Motor neuron (in vitro differentiated cells): ENCODE data around the gene EPHA2. TPM values are rescaled to one million over a fixed set of nuclear protein-coding genes. Genes with fewer than 3 reads are reported as not detected.
A peak's percentile ranks its signal among the peaks of the same experiment; 100 is the strongest.

Experiments
- ATAC-seq, 8 experiments: fragments of 200-7000 bp; cut with Tn5 transposase; replicated peaks in 6 of 8; 2 replicates each; pipeline ENCODE4 v1.8.0; 2021; ENCODE audit warnings: mild to moderate bottlenecking in 8 of 8, moderate library complexity in 8 of 8
- H3K27ac ChIP-seq, 2 donors: fragments of 250-450 bp; sonication (Bioruptor Pico); 2 replicates each; pipeline ENCODE4 v1.9.0; 2021; ENCODE audit warnings: antibody characterized with exemption in 2 of 2, mild to moderate bottlenecking in 2 of 2, moderate library complexity in 1 of 2
- H3K4me1 ChIP-seq, 2 donors: fragments of 250-450 bp; sonication (Bioruptor Pico); replicated peaks in 1 of 2; 2 replicates each; pipeline ENCODE4 v1.6.1; 2021; ENCODE audit warnings: antibody characterized with exemption in 2 of 2, mild to moderate bottlenecking in 2 of 2, moderate library complexity in 1 of 2
- H3K4me3 ChIP-seq, 5 donors: fragments of 250-450 bp; sonication (Bioruptor Pico); 2 replicates each; pipeline ENCODE4 v1.9.0; 2021; ENCODE audit warnings: antibody characterized with exemption in 5 of 5, mild to moderate bottlenecking in 5 of 5, moderate library complexity in 4 of 5
- WGBS, 10 experiments: fragments of 450-650 bp; shearing (Covaris generic); methylation state at CpG; one replicate each; pipeline ENCODE4 v1.0.0; 2022; 5-methylcytosine and 5-hydroxymethylcytosine counted together
- in situ Hi-C, 9 experiments: fragments of 400-800 bp; cut with MboI; loops; one replicate each; pipeline ENCODE4 v1.15.0; 2021; ENCODE audit warnings: low sequenced_read_pairs in 9 of 9, low pct_unique_long_range_greater_than_20kb in 2 of 9; ENCODE audit not compliant: unreplicated experiment in 9 of 9
- total RNA-seq, 8 experiments: library from RNA; unstranded; fragments of 300-600 nt; gene quantifications; 2 replicates each; pipeline versions ENCODE4 v1.2.3 to v1.2.4, GENCODE V29; 2022

Gene EPHA2
- total RNA-seq, 8 experiments from 2014 or later = 4.2 to 15.1 (median 7.3) TPM

- Histone ChIP-seq H3K4me1 (peaks cover 0 to 17% of the 10 kb centered on the region in 2 donors), H3K27ac (no peak overlapping the region), H3K4me3 (no peak overlapping the region)
- in situ Hi-C loops = loop anchor here in 6 of 9 experiments (25.0 kb wide), 2 partner anchors 95 to 245 kb away; no protein-coding TSS in a partner anchor
- ATAC-seq = peak in 3 of 8 experiments; percentile 24 to 51 (median 48)
- WGBS, 10 experiments = 43 to 93% (median 79%) methylated on average over 1 to 11 of the region's 18 CpGs; no CpG with 5 or more reads in 4 of the 10 experiments
These were observed 63.6 kb downstream of the EPHA2 start for GRCh38 chr1:16092097-16092922.

GRCh38 chr1:16091296-16091695 is 64.6 kb downstream of the EPHA2 start:
- no peak for ATAC-seq
- Histone ChIP-seq H3K27ac (no peak overlapping the region), H3K4me3 (no peak overlapping the region), H3K4me1 (peaks cover 0 to 17% of the 10 kb centered on the region in 2 donors)
- 40 to 90% (median 80%) methylated on average over 2 to 5 of the region's 8 CpGs; no CpG with 5 or more reads in 7 of the 10 experiments for WGBS, 10 experiments
- in situ Hi-C loops = loop anchor here in 6 of 9 experiments (25.0 kb wide), 2 partner anchors 96 to 246 kb away; no protein-coding TSS in a partner anchor

DNA sequence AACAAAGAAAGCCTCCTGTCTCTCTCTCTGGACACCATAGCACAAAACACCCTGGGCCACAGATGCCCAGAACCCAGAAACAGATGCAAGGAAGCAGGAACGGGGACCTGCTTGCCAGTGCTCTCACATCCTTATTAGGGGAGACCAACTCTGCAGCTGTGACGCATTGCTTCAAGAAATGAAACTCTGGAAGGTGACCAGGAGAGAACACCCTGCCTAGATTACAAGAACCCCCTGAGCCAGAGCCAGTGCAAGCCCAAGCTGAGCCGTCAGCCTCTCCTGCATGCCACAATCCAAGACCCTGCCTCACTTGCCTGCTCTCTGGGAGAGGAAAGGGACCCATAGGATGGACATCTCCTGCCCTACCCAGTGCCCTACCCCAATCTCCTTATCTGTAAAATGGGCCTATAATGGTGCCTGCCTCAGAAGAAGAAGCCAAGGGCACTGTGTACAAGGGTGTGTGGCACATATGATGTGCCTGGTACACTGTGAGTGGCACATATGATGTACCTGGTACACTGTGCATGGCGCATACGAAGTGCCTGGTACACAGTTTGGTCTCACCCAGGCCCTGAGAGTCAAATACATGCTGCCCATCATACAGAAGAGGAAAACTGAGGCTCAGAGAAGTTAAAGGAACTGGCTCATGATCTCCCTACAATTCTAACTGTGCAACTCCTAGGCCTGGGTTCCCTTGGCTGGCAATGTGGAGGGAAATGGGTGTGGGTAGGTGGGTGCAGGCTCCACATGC is 65.6 kb downstream of the EPHA2 start:
- Histone ChIP-seq H3K27ac (no peak overlapping the region), H3K4me1 (peaks cover 0 to 17% of the 10 kb centered on the region in 2 donors), H3K4me3 (no peak overlapping the region)
- no peak for ATAC-seq
- 20 to 100% (median 80%) methylated on average over 1 to 5 of the region's 5 CpGs; no CpG with 5 or more reads in 1 of the 10 experiments for WGBS, 10 experiments
- in situ Hi-C loops = loop anchor here in 6 of 9 experiments (25.0 kb wide), 2 partner anchors 97 to 247 kb away; no protein-coding TSS in a partner anchor

DNA sequence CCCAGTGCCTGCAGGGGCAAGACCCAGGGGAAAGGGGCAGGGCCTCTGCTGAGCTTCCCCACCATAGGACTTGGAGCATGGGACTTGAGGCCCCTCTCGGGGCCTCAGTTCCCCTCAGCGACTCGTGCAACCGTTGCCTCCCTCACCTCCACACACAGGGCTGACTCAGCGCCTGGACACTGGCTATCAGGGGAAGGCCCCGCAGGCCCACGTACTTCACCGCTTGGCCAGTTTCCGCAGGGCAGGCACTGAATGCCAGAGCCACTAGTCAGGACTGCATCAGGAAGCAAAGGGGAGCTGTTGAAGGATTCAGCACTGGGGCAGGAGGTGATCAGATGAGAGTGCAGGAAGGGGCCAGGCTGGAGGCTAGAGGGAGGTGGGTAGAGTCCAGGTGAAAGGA is 66.9 kb downstream of the EPHA2 start:
- Histone ChIP-seq H3K4me3 (no peak overlapping the region), H3K4me1 (peaks cover 0 to 17% of the 10 kb centered on the region in 2 donors), H3K27ac (no peak overlapping the region)
- WGBS, 10 experiments = 68 to 100% (median 88%) methylated on average over 2 to 6 of the region's 9 CpGs; no CpG with 5 or more reads in 6 of the 10 experiments
- in situ Hi-C loops = loop anchor here in 7 of 9 experiments (10.0 to 25.0 kb wide), 3 partner anchors 96 to 248 kb away; no protein-coding TSS in a partner anchor
- ATAC-seq = peak in 5 of 8 experiments; percentile 54 to 78 (median 63)

- H3K27ac ChIP-seq = no peak overlapping the region
- in situ Hi-C loops = loop anchor here in 7 of 9 experiments (10.0 to 25.0 kb wide), 3 partner anchors 96 to 249 kb away; no protein-coding TSS in a partner anchor
- ATAC-seq = peak in 3 of 8 experiments; percentile 4 to 8 (median 7)
These were observed 67.4 kb downstream of the EPHA2 start for GRCh38 chr1:16088351-16088911.

DNA sequence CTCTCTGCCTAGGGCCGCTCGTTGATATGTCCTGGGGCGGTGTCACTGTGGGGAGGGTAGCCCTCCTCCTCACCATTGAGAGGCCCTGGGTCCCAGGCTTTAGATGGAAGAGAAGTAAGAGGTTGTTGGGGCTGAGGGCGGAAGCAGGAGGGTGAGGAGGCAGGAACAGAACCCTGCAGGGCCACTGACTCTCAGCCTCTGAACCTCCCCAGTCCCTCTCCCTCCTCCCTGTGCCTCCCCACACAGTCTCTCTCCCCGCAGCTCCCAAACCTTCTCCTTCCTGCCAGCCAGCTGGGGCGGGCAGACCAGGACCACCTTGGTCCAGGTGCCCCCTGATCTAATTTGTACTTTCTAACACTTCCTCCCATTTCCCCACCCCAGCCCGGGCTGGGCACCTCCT is 68.1 kb downstream of the EPHA2 start:
- ATAC-seq = no peak
- Histone ChIP-seq H3K4me3 (no peak overlapping the region), H3K27ac (no peak overlapping the region), H3K4me1 (peaks cover 0 to 12% of the 10 kb centered on the region in 2 donors)
- in situ Hi-C loops = loop anchor here in 7 of 9 experiments (10.0 to 25.0 kb wide), 3 partner anchors 97 to 250 kb away; no protein-coding TSS in a partner anchor
- WGBS, 10 experiments = 40 to 100% (median 65%) methylated on average over 1 to 5 of the region's 7 CpGs; no CpG with 5 or more reads in 4 of the 10 experiments

More at GRCh38 chr1:16088351-16088911, 67.4 kb downstream of the EPHA2 start:
- no peak overlapping the region for H3K4me3 ChIP-seq
- H3K4me1 ChIP-seq = peaks cover 0 to 14% of the 10 kb centered on the region in 2 donors
- 80 to 100% (median 80%) methylated on average over 1 to 10 of the region's 17 CpGs; no CpG with 5 or more reads in 5 of the 10 experiments for WGBS, 10 experiments

GRCh38 chr1:16085522-16085921 is 70.3 kb downstream of the EPHA2 start:
- no peak for ATAC-seq
- in situ Hi-C loops = loop anchor here in 7 of 9 experiments (10.0 to 25.0 kb wide), 3 partner anchors 99 to 252 kb away; no protein-coding TSS in a partner anchor
- peaks cover 0 to 9% of the 10 kb centered on the region in 2 donors for H3K4me1 ChIP-seq
- no peak overlapping the region for H3K4me3 ChIP-seq
- 33 to 100% (median 68%) methylated on average over 1 to 5 of the region's 6 CpGs; no CpG with 5 or more reads in 3 of the 10 experiments for WGBS, 10 experiments
- no peak overlapping the region for H3K27ac ChIP-seq

DNA sequence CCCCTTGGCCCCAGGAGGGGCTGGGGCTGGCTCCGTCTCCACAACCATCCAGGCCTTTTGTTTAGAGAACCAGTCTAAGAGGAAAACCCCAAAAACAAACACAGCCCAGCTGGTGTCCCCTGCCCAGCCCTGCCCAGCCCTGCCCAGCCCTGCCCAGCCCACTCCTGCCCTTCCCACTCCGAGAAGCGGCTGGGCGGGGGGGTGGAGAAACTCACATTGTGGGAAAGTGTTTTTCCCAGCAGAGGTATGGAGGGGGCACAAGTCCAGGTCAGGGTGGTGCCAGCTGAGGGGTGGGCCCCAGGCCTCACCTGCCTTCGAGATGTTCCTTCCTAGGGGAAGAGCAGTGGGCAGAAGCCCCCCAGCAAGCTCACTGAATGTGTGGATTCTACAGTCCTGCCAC is 72.4 kb downstream of the EPHA2 start:
- in situ Hi-C loops = loop anchor here in 8 of 9 experiments (5.0 to 25.0 kb wide), 4 partner anchors 101 to 254 kb away; no protein-coding TSS in a partner anchor
- Histone ChIP-seq H3K4me1 (peaks cover 3 to 4% of the 10 kb centered on the region in 2 donors), H3K27ac (no peak overlapping the region), H3K4me3 (no peak overlapping the region)
- WGBS, 10 experiments = 75 to 100% (median 82%) methylated on average over 1 of the region's 5 CpGs; no CpG with 5 or more reads in 6 of the 10 experiments
- no peak for ATAC-seq

DNA sequence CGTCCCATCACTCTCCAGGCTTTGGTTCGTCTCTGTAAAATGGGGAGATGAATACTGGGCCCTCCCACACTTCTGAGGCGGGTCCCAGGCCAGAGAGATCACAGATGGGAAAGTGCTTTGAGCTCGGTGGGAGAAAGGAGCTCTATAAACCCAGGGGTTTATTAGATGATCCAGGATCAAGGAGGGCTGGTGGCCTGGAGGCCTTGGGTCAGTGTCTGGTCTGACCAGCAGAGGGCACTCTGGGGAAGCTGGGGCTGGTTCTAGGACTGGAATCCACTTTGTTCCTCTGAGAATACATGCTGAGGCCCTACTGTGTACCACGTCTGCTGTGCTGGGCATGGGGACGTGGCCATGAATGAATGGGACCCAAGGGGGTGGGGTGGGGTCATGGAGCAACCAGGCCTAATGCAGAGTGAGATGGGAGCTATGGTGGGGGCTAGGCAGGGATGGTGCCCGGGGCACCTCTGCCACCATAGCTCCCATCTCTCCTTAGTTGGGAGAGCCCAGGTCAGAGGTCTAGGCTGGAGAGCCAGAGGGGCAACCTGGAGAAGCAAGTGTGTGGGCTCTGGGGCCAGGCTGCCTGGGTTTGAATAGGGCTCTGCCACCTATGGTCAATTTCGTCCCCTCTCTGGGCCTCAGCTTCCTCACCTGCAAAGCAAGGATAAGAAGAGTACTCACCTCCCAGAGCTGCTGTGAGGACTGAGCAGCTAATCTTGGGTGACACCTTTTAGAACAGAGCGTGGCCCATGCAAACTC is 73.4 kb downstream of the EPHA2 start:
- H3K4me3 ChIP-seq = no peak overlapping the region
- H3K4me1 ChIP-seq = peaks cover 4 to 6% of the 10 kb centered on the region in 2 donors
- 80 to 100% (median 85%) methylated on average over 1 to 6 of the region's 9 CpGs; no CpG with 5 or more reads in 5 of the 10 experiments for WGBS, 10 experiments
- peak in 6 of 8 experiments; percentile 7 to 72 (median 40) for ATAC-seq
- H3K27ac ChIP-seq = no peak overlapping the region
- in situ Hi-C loops = loop anchor here in 8 of 9 experiments (5.0 to 25.0 kb wide), 4 partner anchors 102 to 255 kb away; no protein-coding TSS in a partner anchor

GRCh38 chr1:16081636-16082035 is 74.2 kb downstream of the EPHA2 start:
- 0 to 97% (median 92%) methylated on average over 1 to 7 of the region's 9 CpGs; no CpG with 5 or more reads in 3 of the 10 experiments for WGBS, 10 experiments
- no peak for ATAC-seq
- H3K4me3 ChIP-seq = no peak overlapping the region
- H3K27ac ChIP-seq = no peak overlapping the region
- in situ Hi-C loops = loop anchor here in 8 of 9 experiments (5.0 to 25.0 kb wide), 4 partner anchors 103 to 256 kb away; no protein-coding TSS in a partner anchor
- peaks cover 12 to 14% of the 10 kb centered on the region in 2 donors for H3K4me1 ChIP-seq

GRCh38 chr1:16080422-16081150 is 75.3 kb downstream of the EPHA2 start:
- H3K4me3 ChIP-seq = no peak overlapping the region
- H3K4me1 ChIP-seq = peaks cover 17 to 20% of the 10 kb centered on the region in 2 donors
- no peak for ATAC-seq
- in situ Hi-C loops = loop anchor here in 8 of 9 experiments (5.0 to 25.0 kb wide), 4 partner anchors 104 to 257 kb away; no protein-coding TSS in a partner anchor
- no peak overlapping the region for H3K27ac ChIP-seq
- WGBS, 10 experiments = 0 to 92% (median 78%) methylated on average over 1 to 5 of the region's 5 CpGs
